Stimulated activated CD4-positive, alpha-beta T cell treated with anti-CD3 and anti-CD28 coated beads, TNF-alpha, amount 100 ng/mL, for 4 hours (primary cell): ENCODE results near the gene CPNE4.

Experiments used
- DNase-seq, 3 experiments: peaks; one replicate each; pipeline ENCODE4 v3.0.0-alpha.2; 2020; ENCODE audit warnings: low read depth in 3 of 3

Gene CPNE4

DNA sequence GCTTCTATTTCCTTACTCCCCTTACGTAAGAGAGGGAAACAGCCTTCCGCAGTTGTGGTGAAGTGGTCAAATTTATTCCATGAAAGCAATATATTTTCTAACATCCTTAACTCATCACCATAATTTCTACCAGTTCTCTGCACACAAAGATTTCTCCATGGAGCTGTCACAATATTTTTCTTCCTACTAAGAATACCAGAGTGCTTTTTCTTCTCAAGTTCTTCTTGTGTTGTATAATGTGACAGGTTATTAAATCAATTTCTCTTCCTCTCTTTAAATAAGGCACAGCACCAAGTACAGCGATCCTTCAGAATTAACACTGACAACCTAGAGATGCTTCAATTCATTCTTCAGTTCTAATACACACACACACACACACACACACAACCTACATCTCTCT, 153.0 kb downstream of the CPNE4 start:
- DNase-seq = no peak

DNA sequence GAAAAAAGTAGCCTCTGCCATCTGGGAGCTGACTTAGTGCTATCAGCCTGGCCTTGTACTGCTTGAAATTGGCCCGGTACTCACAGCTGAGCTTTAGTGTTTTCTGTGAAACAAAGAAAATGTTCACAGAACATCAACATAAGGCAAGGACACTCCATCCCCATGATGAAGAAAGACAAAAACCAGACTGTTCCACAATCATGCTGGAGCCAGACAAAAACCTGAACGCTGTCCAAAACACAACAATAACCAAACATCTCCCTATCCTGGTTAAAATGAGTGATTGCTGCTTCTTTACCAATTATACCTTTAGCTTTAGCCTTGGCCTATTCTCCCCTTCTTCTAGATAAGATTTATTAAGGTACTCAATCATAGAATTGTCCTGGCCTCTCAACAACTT, 153.9 kb downstream of the CPNE4 start:
- no peak for DNase-seq

DNA sequence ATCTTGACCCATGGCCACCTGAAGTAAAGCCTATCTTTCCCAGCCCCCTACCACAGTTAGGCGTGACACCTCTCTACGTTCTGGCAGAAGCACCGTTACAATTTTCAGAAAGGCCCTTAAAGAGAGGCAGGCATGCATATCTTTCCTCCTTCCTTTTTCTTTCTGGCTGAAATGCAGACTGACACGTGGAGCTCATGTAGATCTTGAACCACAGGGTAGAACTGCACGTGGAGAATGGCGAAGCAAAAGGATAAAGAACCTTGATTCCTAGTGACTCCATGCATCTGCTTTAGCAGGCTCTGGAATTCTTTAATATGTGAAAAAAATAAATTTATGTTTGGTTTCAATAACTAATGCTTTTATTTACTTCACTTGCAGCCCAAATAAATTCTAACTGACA, 166.6 kb downstream of the CPNE4 start:
- DNase-seq = no peak

- DNase-seq = no peak
Observed at GRCh38 chr3:131856171-131856570, 178.6 kb downstream of the CPNE4 start.

DNA sequence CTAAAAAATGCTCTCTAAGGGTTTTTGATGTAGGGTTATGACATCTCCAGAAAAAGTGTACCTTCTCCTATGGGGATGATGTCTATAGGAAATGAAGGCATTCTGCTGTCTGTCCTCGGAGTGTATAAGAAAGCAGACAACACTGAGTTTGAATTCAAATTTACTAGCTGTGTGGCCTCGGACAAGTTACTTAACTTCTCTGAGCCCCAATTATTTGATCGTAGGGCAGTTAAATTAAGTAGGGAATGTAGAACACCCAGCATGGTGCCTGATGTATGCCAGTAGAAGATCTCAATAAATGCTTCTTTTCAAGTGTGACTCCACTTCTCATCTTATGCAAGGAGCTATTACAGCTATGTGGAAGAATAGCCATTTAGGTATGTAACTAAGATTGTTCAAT, 184.6 kb downstream of the CPNE4 start:
- DNase-seq = no peak

DNA sequence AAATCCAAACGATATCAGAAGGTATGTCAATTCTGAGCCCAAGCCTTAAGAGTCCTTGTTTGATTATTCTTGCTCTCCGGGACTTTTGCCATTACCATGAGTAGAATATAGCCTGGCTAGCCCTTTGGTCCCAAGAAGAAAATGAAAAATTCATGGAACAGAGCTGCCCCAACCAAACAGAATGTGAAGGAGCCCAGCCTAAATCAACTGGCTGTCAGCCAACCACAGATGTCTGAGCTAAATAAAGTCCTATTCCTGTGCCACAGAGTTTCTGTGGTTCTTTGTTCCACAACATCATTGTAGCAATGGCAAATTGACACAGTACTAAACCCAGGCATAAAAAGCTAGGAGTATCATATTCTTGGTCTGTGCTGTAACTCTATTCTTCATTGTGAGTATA, 185.2 kb downstream of the CPNE4 start:
- no peak for DNase-seq

DNA sequence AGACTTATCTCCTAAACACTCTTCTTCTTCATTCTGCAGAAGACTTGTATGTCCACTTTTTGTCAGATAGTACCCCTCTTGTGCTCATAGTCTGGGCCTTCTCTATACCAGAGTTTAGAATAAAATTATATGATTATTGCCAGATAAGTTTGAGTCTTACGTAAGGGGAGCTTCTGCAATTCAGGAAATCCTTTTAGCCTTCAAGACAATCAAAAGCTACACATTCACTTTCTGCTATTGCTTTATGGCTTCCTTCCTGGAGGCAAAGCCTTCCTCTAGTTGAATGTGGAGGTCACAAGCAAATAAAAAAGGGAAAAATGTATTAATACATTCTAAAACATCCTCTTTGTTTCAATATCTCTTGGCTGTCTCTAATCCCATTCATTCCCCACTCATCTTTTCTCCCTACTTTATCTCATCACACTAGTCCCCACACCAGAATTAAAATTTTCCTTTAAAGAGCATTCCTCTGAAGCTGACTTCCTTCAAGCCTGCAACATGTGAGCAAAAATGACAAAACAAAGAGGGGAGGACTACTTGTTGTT, 186.8 kb downstream of the CPNE4 start:
- DNase-seq = no peak

DNA sequence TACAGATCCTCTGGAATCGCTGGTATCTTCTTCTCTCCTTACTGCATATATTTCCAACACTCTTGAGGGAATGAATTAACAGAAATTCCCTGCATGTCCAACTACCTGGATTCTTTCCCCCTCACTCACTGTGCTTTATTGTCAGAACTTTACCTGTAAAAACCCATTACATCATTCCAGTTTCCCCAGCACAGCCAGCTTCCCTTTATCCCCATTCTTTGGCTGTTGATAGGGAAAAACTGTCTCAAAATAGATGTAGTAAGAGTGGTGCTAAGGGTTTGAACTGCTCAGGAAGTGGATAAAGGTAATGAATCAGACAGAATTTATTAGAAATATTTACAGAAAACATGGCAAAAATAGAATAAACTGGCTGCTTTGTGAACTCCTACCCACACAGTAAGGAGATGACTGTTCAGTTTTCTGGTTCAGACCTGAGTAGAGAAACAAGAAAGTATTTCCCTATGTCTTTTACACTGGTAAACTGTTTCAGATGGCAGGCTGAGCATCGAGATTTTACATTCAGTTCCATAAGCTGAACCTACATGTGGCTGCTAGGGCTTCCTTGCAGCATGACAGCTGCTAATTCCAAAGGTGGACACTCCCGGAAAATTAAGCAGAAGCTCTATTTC, 188.4 kb downstream of the CPNE4 start:
- DNase-seq = no peak

GRCh38 chr3:131843174-131843573, 191.6 kb downstream of the CPNE4 start:
- DNase-seq = no peak

DNA sequence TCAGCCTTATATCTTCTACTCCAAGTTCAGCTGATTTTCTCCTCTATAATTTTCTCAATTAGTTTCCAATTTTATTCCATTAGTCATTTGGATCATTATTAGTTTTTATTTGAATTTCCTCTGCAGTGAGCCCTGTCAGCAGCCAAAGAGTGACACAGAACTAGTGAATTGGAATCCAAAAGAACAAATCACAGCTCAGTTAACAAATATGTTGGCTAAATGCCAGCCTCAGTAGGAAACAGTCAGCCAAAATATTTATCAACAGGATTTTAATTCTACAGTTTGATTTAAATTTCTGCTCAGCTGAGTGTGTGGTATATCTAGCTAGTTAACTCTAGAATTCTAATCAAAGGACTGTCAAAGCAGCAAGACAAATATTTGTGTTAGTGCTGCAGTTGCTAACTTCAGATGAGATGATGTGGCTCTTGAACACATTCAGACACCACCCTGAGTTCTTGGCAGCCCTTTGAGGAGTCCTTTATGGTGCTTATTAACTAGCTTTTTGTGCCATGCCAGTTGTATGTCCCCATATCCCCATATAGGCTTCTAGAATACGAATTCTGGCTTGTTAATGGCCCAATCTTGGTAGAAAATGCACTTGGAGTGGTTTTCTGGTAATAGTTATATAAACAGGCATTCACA, 194.5 kb downstream of the CPNE4 start:
- DNase-seq = no peak

DNA sequence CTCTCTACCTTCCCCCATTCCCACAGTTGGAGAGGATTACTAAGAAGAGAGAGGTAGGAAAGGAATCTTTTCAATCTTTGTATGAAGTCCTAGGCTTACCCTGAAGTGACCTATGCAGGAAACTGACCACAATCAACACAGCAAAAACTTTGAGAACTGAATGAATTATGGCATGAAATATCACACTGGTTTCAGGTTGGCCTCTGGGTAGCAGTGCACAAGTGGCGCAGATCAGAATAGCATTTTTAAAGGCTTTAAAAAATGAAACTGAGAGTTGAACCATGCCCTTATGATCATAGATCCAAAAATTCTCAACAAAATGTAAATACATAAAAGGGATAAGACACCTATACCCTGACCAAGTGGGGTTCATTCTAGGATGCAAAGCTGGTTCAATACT, 198.9 kb downstream of the CPNE4 start:
- DNase-seq = no peak

GRCh38 chr3:131831608-131832007, 203.2 kb downstream of the CPNE4 start:
- DNase-seq = no peak

GRCh38 chr3:131821191-131821762, 213.5 kb downstream of the CPNE4 start:
- DNase-seq = no peak

GRCh38 chr3:131819381-131820055, 215.3 kb downstream of the CPNE4 start:
- DNase-seq = no peak

GRCh38 chr3:131812433-131812832, 222.4 kb downstream of the CPNE4 start:
- no peak for DNase-seq

DNA sequence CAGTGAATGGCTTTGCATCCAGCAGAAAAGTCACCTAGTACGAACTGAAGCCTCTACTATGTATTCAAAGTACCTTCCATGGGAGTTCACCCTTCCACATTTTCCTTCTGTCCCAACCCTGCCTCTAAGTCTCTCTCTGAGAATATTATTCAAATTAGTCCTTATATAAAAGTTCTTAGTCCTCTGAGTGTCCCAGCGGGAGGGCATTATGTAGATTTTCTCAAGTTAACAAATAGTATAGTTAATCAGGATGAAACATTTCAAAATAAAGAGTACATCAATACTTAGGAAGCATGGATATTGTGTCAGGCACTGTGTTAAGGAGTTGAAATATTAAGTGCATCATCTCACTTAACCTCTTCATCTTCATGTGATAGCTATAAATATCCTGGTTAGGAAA, 223.3 kb downstream of the CPNE4 start:
- DNase-seq = no peak

DNA sequence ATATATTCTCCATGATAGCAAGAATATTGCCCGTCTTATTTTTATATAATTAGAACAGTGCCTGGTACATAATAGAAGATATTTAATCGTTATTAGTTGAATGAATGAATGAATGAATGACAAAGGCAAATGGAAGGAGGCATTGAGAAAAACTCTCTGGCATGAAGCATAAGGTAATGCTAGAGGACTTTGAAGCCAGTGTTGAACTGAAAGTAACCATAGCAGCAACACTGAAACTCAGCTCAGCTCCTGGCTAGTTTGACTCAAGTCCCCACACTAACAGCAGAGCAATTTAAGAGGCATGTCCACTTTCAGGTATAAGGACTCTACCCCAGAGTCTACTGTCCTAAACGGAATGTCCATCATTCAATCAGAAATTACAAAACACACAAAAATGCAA, 227.0 kb downstream of the CPNE4 start:
- DNase-seq = no peak

DNA sequence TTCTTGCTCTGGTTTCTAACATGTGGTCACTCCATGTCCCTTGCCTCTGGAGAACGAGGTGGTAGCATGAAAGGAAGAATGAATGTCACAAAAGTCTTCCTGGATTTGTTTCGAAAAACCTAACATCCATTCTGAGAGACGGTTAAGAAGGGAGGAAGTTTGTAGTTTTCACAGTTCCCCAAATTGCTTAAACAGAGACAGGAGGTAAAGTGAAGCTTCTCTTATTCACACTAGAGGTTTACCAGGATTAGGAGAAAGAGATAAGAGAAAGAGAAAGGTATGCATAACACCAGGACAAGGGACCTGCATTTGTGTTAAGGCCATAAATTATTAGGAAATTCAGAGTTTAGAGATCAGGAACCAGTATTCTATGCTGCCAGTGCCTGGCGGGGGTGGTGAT, 228.1 kb downstream of the CPNE4 start:
- DNase-seq = no peak

GRCh38 chr3:131804565-131805133, 230.2 kb downstream of the CPNE4 start:
- DNase-seq = no peak

- DNase-seq = no peak
Observed at GRCh38 chr3:131803113-131803512, 231.7 kb downstream of the CPNE4 start.

DNA sequence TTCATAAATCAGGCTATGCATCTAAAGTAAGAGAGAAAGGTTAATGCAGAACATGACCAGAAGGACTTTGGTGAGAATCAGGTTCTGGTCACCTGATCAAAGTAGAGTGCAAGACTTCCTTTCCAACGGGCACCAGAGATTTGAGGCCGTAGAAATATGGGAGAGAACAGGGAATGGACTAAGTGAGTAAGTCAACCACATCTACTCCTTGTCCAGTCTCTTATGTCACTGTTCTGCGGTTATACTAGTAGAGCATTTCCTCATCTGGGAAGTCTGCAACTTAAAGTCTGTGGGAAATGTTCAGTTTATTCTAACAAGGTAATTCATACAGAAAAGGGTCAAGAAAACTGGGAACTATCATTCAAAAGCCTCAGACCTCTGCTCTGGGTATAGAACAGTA, 232.8 kb downstream of the CPNE4 start:
- DNase-seq = no peak

- DNase-seq = no peak
Observed at GRCh38 chr3:131801566-131801965, 233.2 kb downstream of the CPNE4 start.
